OCI-LY3 (cell line): ENCODE results near the gene LLPH.

Source experiments
- CTCF ChIP-seq: fragments of 200-600, 300-600 bp; sonication (generic); IDR thresholded peaks from 2 replicates; pipeline ENCODE4 v1.5.1; 2014; ENCODE audit warnings: antibody characterized with exemption, low read length, low read depth
- EZH2phosphoT487 ChIP-seq: fragments of 200-600 bp; shearing (Covaris generic); IDR thresholded peaks from 2 replicates; pipeline ENCODE4 v1.6.1; 2018; ENCODE audit warnings: antibody characterized with exemption, mixed run types, low read depth

- TF ChIP-seq EZH2phosphoT487 (no peak), CTCF (no peak)
These were observed 10.7 kb downstream of the LLPH start for GRCh38 chr12:66119870-66120241.
